ENCODE measurements around the gene PGA3.
"Not testable (repeated sequence)": the region's sequence is repeated elsewhere in the genome, so short reads cannot be mapped to it uniquely, and the experiment has no call there.

Gene PGA3

GRCh38 chr11:61202950-61203746 lies at the start of gene PGA3:
PGA3 (plus strand) TSS chr11:61203515; CDS start chr11:61203565, 50 bp downstream.
- H3K36me3 Mint-ChIP-seq (ENCODE audit: low read depth); DNase-seq (ENCODE audit: low spot score); H3K9me3 Mint-ChIP-seq; H3K27ac Mint-ChIP-seq; H3K4me1 Mint-ChIP-seq (ENCODE audit: low read depth); H3K4me3 Mint-ChIP-seq: not testable (repeated sequence)
- H3K27me3 Mint-ChIP-seq (ENCODE audit: low read depth): peaks cover 11% of the 10 kb centered on the region

DNA sequence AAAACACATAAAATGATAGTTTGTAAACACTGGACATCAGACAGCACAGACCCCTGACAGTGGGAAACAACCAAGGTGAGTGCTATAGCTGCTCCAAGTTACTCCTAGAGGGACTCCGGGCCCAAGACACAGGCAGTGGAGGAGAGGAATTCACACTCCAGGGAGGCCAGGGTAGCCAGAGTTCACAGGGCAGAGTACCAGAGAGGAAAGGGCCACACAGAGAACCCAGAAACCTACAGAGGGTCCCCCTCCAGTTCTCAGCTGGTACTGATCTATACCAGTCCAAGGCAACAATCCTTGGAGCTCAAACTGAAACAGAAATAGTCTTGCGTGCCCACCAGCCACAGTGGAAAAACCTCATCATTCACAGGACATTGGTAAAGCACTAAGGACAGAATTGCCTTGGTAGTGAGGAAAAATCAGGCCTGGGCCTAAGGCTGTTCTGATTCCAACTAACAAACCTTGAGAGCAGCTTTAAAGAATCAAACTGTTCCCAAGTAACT lies 49.7 kb upstream of the PGA3 start:
- Mint-ChIP-seq H3K9me3 (peaks cover 25% of the 10 kb centered on the region), H3K27me3 (ENCODE audit: low read depth) (no peaks in the 10 kb centered on the region), H3K4me3 (no peak overlapping the region), H3K36me3 (ENCODE audit: low read depth) (peaks cover 30% of the 10 kb centered on the region), H3K27ac (no peak overlapping the region), H3K4me1 (ENCODE audit: low read depth) (peaks cover 11% of the 10 kb centered on the region)
- no peak for DNase-seq (ENCODE audit: low spot score)

DNA sequence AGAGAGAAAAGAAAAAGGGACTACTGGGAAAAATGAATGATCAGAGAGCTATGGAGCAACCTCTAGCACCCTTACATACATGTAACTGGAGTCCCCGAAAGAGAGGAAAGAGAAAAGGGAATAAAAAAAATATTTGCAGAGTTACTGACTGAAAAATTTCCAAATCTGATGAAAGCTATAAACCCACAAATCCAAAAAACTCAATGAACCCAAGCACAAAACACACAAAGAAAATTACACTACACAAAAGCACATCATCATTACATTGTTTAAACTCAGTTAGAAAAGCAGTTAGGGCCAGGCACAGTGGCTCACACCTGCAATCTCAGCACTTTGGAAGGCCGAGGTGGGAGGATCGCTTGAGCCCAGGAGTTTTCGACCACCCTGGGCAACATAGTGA lies 48.8 kb upstream of the PGA3 start:
- no peaks in the 10 kb centered on the region for H3K27me3 Mint-ChIP-seq (ENCODE audit: low read depth)
- H3K9me3 Mint-ChIP-seq: peaks cover 25% of the 10 kb centered on the region

DNA sequence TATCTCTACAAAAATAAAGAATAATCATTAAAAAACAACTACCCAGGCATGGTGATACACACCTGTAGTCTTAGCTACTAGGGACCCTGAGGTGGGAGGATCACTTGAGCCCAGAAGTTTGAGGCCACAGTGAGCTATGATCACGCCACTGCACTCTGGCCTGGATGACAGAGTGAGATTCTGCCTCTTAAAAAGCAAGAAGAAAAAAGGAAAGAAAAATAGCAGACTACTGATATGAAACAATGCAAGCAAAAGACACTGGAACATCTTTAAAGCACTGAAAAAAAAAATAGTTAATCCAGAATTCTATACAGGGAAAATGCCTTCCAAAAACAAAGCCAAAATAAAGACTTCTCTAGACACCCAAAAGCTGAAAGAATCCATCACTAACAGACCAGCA lies 48.0 kb upstream of the PGA3 start:
- Mint-ChIP-seq H3K27me3 (ENCODE audit: low read depth) (no peaks in the 10 kb centered on the region), H3K4me1 (ENCODE audit: low read depth) (peaks cover 22% of the 10 kb centered on the region), H3K9me3 (peaks cover 25% of the 10 kb centered on the region), H3K4me3 (no peak overlapping the region), H3K36me3 (ENCODE audit: low read depth) (peaks cover 30% of the 10 kb centered on the region), H3K27ac (no peak overlapping the region)
- DNase-seq (ENCODE audit: low spot score): no peak

More for the DNA sequence above, 48.8 kb upstream of the PGA3 start:
- Mint-ChIP-seq H3K36me3 (ENCODE audit: low read depth) (peaks cover 30% of the 10 kb centered on the region), H3K4me3 (no peak overlapping the region), H3K4me1 (ENCODE audit: low read depth) (peaks cover 18% of the 10 kb centered on the region), H3K27ac (no peak overlapping the region)
- no peak for DNase-seq (ENCODE audit: low spot score)

DNA sequence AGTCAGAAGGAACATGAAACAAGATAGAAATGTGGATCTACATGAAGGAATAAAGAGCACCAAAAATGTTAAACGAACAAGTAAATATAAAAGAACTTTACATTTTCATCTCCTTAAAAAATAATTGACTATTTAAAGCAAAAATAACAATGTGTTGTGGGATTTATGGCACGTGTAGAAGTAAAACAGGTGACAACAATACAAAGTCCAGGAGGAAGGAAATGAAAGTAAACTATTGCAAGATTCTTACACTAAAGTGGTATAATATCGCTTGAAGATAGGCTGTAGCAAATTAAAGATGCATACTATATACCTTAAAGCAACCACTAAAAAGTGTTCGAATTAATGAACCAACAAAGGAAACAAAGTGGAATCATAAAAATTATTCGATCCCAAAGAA lies 47.6 kb upstream of the PGA3 start:
- no peak overlapping the region for H3K27ac Mint-ChIP-seq
- H3K4me1 Mint-ChIP-seq (ENCODE audit: low read depth): peaks cover 26% of the 10 kb centered on the region
- H3K36me3 Mint-ChIP-seq (ENCODE audit: low read depth): peaks cover 30% of the 10 kb centered on the region
- DNase-seq (ENCODE audit: low spot score): no peak
- H3K4me3 Mint-ChIP-seq: no peak overlapping the region
- H3K27me3 Mint-ChIP-seq (ENCODE audit: low read depth): no peaks in the 10 kb centered on the region
- H3K9me3 Mint-ChIP-seq: peaks cover 25% of the 10 kb centered on the region

DNA sequence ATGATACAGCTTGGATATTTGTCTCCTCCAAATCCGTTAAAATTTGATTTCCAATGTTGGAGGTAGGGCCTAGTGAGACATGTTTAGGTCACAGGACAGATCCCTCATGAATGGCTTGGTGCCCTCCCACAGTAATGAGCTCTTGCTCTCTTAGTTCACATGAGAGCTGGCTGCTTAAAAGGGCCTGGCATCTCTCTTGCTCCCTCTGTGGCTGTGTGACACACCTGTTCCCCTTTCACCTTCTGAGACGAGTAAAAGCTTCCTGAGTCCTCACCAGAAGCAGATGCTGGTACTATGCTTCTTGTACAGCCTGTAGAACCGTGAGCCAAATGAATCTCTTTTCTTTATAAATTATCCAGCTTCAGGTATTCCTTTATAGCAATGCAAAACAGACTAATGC lies 45.6 kb upstream of the PGA3 start:
- Mint-ChIP-seq H3K27me3 (ENCODE audit: low read depth) (no peaks in the 10 kb centered on the region), H3K9me3 (peaks cover 25% of the 10 kb centered on the region), H3K27ac (no peak overlapping the region), H3K36me3 (ENCODE audit: low read depth) (peaks cover 30% of the 10 kb centered on the region), H3K4me1 (ENCODE audit: low read depth) (peaks cover 40% of the 10 kb centered on the region), H3K4me3 (no peak overlapping the region)
- no peak for DNase-seq (ENCODE audit: low spot score)

DNA sequence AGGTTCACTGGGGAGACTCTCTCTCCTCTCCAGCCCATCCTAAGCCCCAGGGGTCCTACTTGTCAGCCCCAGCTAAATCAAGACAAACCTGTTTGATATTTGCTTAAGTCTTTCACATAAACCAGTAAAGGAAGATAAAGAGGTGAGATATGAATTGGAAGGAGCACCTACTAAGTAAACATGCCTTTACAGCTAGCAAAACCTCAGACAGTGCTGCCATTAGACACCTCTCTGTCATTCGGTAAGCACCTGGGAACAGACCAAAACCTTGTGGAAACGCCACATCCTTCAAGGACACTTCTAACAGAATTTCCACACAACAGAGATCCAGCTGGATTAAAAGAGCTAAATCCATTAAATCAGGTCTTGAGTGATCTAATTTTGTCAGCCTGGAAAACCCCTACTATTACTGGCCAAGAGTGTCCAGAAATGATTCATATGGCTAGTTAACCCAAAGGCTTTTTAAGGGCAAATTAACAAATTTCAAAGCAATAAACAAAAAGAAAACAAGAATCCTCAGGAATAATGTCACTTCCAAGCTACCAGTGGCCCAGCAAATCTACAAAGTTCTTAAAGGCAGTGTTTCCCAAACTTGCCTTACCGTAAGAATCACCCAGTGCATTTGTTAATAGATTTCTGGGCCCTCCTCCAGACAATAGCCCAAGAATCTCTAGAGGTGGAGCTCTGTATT lies 44.5 kb upstream of the PGA3 start:
- Mint-ChIP-seq H3K36me3 (ENCODE audit: low read depth) (peaks cover 30% of the 10 kb centered on the region), H3K4me1 (ENCODE audit: low read depth) (peaks cover 44% of the 10 kb centered on the region), H3K9me3 (peaks cover 24% of the 10 kb centered on the region), H3K27me3 (ENCODE audit: low read depth) (no peaks in the 10 kb centered on the region), H3K27ac (no peak overlapping the region), H3K4me3 (peak overlapping the region; percentile 47)
- DNase-seq (ENCODE audit: low spot score): no peak

GRCh38 chr11:61160487-61161189 lies 42.7 kb upstream of the PGA3 start:
- peaks cover 13% of the 10 kb centered on the region for H3K36me3 Mint-ChIP-seq (ENCODE audit: low read depth)
- H3K9me3 Mint-ChIP-seq: peaks cover 7% of the 10 kb centered on the region
- H3K4me3 Mint-ChIP-seq: peak overlapping the region; percentile 86
- no peak for DNase-seq (ENCODE audit: low spot score)
- peak overlapping the region; percentile 87 for H3K27ac Mint-ChIP-seq
- peaks cover 57% of the 10 kb centered on the region for H3K4me1 Mint-ChIP-seq (ENCODE audit: low read depth)
- no peaks in the 10 kb centered on the region for H3K27me3 Mint-ChIP-seq (ENCODE audit: low read depth)

DNA sequence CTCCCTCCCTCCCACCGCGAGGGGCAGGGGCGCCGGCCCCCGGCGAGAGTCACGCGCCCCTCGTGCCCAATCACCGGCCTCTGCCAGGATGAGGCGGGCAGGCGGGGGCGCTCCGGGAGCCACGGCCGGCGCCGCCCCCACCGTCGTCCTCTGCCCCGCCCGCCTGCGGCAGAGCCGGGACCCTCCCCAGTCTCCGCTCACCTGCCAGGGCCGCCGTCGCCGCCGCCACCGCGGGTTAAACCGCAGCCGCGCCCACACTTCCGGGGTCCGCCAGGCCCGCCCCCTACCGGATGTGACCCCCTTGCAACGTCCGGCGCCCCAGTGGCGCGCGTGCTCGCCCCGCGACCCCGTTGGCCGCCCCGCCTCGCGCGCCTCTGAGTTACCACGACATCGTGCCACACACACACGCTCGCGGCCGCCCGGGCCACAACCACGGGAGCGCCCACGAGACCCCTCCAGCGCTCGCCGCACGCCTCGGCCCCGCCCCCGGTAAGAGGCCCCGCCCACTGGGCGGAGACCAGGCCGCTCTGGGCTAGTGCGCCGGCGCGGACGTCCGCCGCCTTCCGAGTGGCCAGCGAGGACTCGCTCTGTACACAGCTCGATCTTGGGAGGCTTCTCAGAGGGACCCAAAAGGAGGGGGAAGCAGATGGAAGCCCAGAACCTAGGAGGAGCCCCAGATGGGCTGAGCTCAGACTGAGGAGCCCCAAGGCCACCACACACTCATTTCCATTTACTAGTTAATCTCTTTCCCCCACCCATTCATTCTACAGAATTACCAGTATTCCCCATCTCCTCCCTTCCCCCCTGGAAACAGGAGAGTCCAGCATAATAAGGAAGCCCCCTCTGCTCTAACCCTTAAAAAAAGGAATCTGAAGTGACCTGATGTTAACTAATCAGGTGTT lies 41.9 kb upstream of the PGA3 start, which contains the start of gene VPS37C:
Gene VPS37C, minus strand, starts transcription at position 237 of the 902 bp plus-strand sequence. CDS start 22,597 bp downstream, outside the sequence.
- H3K4me3 Mint-ChIP-seq: peak within 1 kb of the TSS; percentile 95
- peaks cover 3% of the 10 kb centered on the region for H3K9me3 Mint-ChIP-seq
- DNase-seq (ENCODE audit: low spot score): peak; percentile 94
- H3K27ac Mint-ChIP-seq: peak within 1 kb of the TSS; percentile 94
- no peaks in the 10 kb centered on the region for H3K27me3 Mint-ChIP-seq (ENCODE audit: low read depth)
- H3K36me3 Mint-ChIP-seq (ENCODE audit: low read depth): peaks cover 8% of the 10 kb centered on the region
- H3K4me1 Mint-ChIP-seq (ENCODE audit: low read depth): peaks cover 56% of the 10 kb centered on the region

GRCh38 chr11:61162092-61162941 lies 41.0 kb upstream of the PGA3 start:
- H3K4me1 Mint-ChIP-seq (ENCODE audit: low read depth): peaks cover 56% of the 10 kb centered on the region
- peak overlapping the region; percentile 95 for H3K4me3 Mint-ChIP-seq
- H3K27ac Mint-ChIP-seq: peak overlapping the region; percentile 94
- H3K36me3 Mint-ChIP-seq (ENCODE audit: low read depth): peaks cover 5% of the 10 kb centered on the region
- H3K9me3 Mint-ChIP-seq: no peaks in the 10 kb centered on the region
- no peaks in the 10 kb centered on the region for H3K27me3 Mint-ChIP-seq (ENCODE audit: low read depth)
- peak; percentile 13 for DNase-seq (ENCODE audit: low spot score)

GRCh38 chr11:61163021-61163420 lies 40.3 kb upstream of the PGA3 start:
- peak overlapping the region; percentile 31 for H3K27ac Mint-ChIP-seq
- H3K4me1 Mint-ChIP-seq (ENCODE audit: low read depth): peaks cover 54% of the 10 kb centered on the region
- H3K9me3 Mint-ChIP-seq: no peaks in the 10 kb centered on the region

GRCh38 chr11:61163714-61164605 lies 39.4 kb upstream of the PGA3 start:
- Mint-ChIP-seq H3K4me1 (ENCODE audit: low read depth) (peaks cover 53% of the 10 kb centered on the region), H3K27me3 (ENCODE audit: low read depth) (no peaks in the 10 kb centered on the region), H3K27ac (peak overlapping the region; percentile 63), H3K4me3 (no peak overlapping the region), H3K36me3 (ENCODE audit: low read depth) (no peaks in the 10 kb centered on the region), H3K9me3 (peaks cover 3% of the 10 kb centered on the region)
- no peak for DNase-seq (ENCODE audit: low spot score)

More at GRCh38 chr11:61163021-61163420, 40.3 kb upstream of the PGA3 start:
- DNase-seq (ENCODE audit: low spot score): no peak
- Mint-ChIP-seq H3K27me3 (ENCODE audit: low read depth) (no peaks in the 10 kb centered on the region), H3K4me3 (peak overlapping the region; percentile 53), H3K36me3 (ENCODE audit: low read depth) (no peaks in the 10 kb centered on the region)
